NCI-H2196 treated with DMSO at 0.1 percent for 48 hours (cell line): ENCODE results near the gene IFNA5.

Experiments used
- DNase-seq: peaks from one replicate; lab custom pipeline; 2025; ENCODE audit not compliant: unreplicated experiment; lab: John Stamatoyannopoulos, UW

Gene IFNA5

DNA sequence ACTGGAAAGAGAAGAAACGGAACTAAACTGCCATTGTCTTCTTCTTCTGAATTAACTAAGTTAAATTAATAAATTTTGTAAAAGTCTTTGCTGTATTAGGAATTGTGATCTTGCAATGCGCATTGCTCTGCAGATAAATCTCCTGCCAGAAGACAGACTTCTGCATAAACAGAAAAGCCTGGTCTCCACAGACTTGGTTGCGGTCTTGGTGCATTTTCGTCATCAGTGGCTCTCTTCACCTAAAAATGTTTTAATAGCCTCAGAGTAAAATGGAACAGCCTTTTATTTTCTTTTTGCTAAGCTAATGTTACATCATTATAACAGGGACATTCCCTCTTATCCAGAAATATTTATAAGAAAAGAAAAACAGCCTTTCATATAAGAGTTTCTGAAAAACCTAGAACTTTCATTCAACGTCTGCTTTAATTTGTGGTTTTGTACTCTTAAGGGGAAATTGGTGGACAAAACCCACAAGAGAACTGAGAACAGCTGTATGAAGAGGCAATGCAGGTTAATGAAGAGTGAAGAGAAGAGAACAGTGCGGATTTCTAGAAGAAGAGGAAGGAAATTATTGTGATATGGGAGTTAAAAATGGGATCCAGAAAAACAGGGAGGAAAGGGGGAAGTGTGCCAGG, 10.1 kb downstream of the IFNA5 start:
- no peak for DNase-seq

DNA sequence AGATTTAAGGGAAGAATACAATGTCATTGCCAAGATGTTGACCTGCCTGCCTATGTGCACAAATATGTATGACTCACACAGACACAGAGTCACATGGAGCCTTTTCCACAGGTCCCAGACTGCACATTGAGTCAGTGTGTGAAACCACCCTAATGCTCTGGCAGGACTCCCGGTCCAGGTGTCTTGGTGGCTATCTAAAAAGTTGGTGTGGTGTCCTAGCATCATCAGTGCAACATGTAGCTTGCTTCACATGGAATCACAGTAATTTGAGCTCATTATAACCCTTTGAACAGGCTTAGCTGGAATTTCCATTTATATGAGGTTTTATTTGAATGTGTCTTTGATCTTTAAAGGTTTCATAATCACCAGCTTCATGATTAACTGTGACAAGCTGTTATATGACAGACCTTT, 10.7 kb downstream of the IFNA5 start:
- DNase-seq: no peak

DNA sequence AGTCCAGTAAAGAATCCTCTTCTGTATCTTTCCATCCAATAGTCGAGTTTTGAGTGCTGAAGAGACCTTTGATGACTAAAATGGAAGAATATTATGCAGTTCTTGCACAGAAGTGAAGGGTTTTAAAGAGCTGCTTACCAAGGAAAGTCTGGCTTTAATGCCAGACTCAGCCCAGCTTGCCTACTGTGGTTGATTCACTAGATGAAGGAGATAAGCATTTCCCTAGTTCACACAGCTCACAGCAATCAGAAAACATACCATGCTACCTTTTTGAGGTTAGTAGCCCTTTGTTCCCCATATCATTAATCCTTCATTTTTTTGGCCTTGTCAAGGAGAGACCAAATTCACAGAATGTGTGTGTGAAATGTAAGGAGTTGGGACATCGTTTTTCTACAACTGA, 15.3 kb downstream of the IFNA5 start:
- DNase-seq: no peak

GRCh38 chr9:21287280-21287679, 17.8 kb downstream of the IFNA5 start:
- no peak for DNase-seq

GRCh38 chr9:21286659-21287058, 18.5 kb downstream of the IFNA5 start:
- DNase-seq: no peak

DNA sequence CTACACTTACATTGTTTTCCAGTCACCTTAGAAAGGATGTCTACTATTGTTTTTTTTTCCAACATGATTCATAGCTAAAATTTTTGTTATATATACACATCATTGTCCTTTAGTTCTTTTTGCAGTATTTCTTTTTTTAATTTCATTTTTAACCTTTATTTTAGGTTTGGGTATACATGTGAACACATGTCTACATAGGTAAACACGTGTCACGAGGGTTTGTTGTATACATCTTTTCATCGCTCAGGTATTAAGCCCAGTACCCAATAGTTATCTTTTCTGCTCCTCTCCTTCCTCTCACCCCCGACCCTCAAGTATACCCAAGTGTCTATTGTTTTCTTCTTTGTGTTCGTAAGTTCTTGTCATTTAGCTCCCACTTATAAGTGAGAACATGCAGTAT, 19.0 kb downstream of the IFNA5 start:
- DNase-seq: no peak

- no peak for DNase-seq
These were observed 23.8 kb downstream of the IFNA5 start for GRCh38 chr9:21281275-21281674.

GRCh38 chr9:21268347-21268657, 36.8 kb downstream of the IFNA5 start:
- DNase-seq: no peak

DNA sequence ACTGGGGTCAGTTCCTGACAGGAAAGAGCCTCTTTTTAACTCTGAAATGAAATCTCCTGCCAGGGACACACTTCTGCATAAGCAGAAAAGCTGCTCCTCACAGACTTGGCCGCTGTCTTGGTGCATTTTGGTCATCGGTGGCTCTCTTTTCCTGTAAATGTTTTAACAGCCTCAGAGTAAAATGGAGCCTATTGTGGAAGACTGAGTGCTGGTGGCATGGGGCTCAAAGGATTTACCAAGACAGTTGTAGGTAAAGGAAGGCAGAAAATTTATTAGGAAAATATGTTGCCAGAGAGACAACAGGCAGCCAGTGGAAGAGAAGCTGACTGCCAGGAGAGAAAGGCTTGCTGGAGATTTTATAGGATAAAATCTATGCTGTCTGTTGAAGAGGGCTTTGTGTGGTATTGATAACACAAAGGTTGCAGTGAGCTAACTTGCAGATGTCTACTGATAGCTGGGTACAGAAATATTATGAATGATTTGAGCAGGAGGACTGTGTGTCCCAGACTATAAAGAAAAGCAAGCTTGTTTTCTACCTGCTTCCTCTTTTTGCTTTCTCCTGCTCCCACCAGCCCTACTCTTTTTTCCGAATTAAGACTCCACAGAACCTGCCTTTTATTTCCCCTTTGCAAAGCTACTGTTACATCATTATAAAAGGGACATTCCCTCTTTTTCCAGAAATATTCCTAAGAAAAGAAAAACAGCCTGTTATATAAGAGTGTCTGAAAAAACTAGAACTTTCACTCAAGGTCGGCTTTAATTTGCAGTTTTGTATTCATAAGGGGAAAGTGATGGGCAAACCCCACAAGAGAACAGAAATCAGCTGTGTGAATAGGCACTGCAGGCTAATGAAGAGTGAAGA, 37.4 kb downstream of the IFNA5 start:
- no peak for DNase-seq

GRCh38 chr9:21266733-21267484, 38.2 kb downstream of the IFNA5 start:
- no peak for DNase-seq

GRCh38 chr9:21265421-21266189, 39.5 kb downstream of the IFNA5 start:
- no peak for DNase-seq

- DNase-seq: no peak
These were observed 49.4 kb downstream of the IFNA5 start for GRCh38 chr9:21255538-21256212.
